ENCODE measurements around the gene DDR2.

Gene DDR2

DNA sequence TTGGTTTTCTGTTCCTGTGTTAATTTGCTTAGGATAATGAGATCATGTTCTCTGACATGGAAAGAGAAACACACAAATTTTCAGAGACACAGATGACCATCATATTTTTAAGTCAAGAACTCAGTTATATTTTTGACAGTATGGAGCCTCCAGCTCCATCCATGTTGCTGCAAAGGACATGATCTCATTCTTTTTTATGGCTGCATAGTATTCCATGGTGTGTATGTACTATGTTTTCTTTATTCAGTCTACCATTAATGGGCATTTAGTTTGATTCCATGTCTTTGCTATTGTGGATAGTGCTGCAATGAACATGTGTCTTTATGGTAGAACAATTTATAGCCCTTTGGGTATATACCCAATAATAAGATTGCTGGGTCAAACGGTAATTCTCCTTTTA lies 47.0 kb downstream of the DDR2 start:
- TF ChIP-seq, protein P1, sequence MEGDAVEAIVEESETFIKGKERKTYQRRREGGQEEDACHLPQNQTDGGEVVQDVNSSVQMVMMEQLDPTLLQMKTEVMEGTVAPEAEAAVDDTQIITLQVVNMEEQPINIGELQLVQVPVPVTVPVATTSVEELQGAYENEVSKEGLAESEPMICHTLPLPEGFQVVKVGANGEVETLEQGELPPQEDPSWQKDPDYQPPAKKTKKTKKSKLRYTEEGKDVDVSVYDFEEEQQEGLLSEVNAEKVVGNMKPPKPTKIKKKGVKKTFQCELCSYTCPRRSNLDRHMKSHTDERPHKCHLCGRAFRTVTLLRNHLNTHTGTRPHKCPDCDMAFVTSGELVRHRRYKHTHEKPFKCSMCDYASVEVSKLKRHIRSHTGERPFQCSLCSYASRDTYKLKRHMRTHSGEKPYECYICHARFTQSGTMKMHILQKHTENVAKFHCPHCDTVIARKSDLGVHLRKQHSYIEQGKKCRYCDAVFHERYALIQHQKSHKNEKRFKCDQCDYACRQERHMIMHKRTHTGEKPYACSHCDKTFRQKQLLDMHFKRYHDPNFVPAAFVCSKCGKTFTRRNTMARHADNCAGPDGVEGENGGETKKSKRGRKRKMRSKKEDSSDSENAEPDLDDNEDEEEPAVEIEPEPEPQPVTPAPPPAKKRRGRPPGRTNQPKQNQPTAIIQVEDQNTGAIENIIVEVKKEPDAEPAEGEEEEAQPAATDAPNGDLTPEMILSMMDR (conservative IDR thresholded peaks at IDR 0.05) = no peak
- no peak for TF ChIP-seq ZFX (IDR thresholded peaks at IDR 0.05)
- H3K27ac ChIP-seq = no peak overlapping the region

DNA sequence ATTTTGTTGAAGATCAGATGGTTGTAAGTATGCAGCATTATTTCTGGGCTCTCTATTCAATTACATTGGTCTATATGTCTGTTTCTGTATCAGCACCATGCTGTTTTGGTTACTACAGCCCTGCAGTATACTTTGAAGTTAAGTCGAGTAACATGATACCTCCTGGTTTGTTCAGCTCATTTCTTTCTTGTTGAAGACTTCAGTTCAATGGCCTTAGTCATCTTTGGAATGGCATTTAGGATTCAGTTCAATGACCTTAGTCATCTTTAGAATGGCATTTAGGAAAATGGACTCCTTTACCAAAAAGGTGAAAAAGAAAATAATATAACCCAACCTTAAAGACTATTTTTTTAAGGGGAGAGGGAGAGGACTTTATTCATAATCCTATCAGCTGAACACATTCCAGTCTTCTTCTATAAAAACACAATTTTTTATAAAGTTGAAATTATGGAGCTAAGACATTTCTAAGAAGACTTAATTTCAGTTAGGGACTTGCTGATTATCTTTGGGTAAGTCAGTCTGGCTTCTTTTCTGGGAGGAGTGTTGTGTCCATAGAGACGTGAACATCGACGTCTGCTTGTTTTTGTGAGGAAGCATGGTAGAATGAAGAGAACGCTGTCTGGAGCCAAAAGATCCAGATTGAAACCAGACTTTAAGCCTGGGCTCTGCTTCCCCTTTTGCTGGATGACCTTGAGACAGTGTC lies 48.3 kb downstream of the DDR2 start:
- TF ChIP-seq, protein P1 (conservative IDR thresholded peaks at IDR 0.05) = no peak
- no peak for TF ChIP-seq ZFX (IDR thresholded peaks at IDR 0.05)
- H3K27ac ChIP-seq = no peak overlapping the region

DNA sequence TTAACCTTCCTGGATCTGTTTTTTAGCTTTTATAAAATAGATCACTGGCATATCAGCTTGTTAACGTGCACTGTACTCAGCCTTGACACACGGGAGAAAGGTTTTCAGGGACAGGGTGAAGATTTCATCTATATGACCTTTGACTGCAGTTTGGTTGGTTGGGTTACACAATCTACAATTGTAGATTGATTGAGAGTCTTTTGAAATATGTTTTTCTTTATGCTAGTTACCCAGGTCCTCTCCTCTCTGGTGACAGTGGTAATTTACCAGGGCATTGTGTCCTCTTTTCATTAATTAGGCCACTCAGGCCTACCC lies 48.8 kb downstream of the DDR2 start:
- TF ChIP-seq, protein P1 (conservative IDR thresholded peaks at IDR 0.05) = no peak
- no peak for TF ChIP-seq ZFX (IDR thresholded peaks at IDR 0.05)

DNA sequence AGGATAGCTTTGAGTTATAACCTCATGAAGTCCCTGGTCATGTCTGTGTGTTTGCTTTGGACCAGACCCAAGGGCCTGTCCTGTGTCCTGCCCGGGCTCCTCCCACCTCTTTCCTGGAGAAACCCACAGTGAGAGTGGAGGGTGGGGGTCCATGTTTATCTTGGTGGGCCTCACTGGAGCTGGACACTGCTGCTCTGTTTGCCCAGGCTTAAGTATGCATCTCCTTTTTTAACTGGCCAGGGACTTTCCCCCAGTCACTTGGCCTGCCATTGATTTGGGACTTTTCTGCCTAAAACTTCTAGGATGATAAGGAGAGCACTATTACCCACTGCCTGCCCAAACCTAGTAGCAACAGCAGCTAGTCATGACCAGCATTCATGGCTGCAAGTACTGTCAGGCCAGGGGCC lies 49.8 kb downstream of the DDR2 start:
- no peak overlapping the region for H3K27ac ChIP-seq
- TF ChIP-seq ZFX (IDR thresholded peaks at IDR 0.05) = no peak
- TF ChIP-seq, protein P1 (conservative IDR thresholded peaks at IDR 0.05) = no peak

More for the DNA sequence above, 48.8 kb downstream of the DDR2 start:
- no peak overlapping the region for H3K27ac ChIP-seq

DNA sequence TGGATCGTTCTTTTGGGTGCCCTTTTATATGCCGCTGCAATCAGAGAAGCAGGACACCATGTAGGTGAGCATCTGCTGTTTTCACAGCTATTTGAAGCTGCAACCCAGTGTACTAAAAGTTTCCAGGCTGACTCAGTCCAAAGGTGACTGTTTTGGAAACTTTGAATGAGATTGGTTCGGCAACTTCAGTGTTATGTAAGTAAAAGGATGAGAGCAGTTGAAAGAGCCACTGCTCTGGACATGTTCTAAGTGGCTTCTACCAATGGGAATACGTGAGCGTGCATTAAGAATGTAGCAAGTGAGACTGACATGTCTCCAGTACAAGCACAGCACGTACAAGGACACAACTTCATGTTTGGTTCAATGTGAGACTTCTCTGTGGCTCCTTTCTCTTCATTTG lies 55.6 kb downstream of the DDR2 start:
- TF ChIP-seq, protein P1 (conservative IDR thresholded peaks at IDR 0.05) = no peak
- TF ChIP-seq ZFX (IDR thresholded peaks at IDR 0.05) = no peak
- no peak overlapping the region for H3K27ac ChIP-seq

DNA sequence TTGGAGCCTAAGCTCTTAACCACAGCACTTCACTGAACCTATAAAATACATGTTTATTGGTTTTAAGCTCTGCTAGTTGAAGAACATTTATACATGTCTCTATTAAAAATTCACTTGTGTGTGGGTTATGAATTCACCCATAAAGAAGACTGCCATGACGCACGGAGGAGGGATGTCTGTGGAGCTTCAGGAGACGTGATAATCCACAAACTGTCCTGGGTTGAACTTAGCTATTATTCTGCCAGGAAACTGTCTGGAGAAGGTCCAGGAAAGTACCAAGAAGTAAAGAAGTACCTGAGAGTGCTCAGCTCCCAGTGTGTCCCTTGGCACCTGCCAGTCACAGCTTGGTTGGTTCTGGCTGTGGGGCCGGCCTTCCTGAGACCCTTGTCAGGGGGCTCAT lies 56.3 kb downstream of the DDR2 start:
- H3K27ac ChIP-seq = no peak overlapping the region
- TF ChIP-seq ZFX (IDR thresholded peaks at IDR 0.05) = no peak

DNA sequence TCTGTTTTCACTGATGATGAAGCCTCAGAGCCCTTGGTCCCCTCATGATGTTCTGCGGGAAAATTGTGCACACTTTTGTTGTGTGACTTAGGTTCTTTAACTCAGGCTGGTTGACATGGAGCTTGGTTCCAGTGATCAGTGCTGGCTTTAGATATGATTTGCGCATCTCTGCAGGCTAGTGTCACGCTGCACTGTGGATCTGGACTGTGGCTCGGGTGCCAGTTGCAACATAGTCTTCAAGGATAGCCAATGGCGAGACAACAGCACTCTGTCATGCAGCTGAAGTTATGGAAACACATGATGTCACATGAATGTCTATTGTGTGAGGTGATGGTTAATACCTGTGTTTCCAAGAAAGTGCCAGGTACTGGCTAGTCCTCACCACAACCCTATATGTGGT lies 56.7 kb downstream of the DDR2 start:
- no peak overlapping the region for H3K27ac ChIP-seq
- no peak for TF ChIP-seq ZFX (IDR thresholded peaks at IDR 0.05)
- TF ChIP-seq, protein P1 (conservative IDR thresholded peaks at IDR 0.05) = no peak

All from C4-2B (cell line).